RCC 7860 (cell line): ENCODE results near the gene ANKRD9.

Experiments used
- DNase-seq: peaks from one replicate; pipeline ENCODE4 v3.0.0-alpha.2; 2015; ENCODE audit warnings: low spot score
- FAIRE-seq: peaks from 2 replicates; lab custom pipeline; 2012; peaks lifted over from hg19 to GRCh38; lab: Jason Lieb, UNC

The ANKRD9 gene

GRCh38 chr14:102481371-102481770 is 28.2 kb downstream of the ANKRD9 start:
- no peak for DNase-seq
- FAIRE-seq = no peak

DNA sequence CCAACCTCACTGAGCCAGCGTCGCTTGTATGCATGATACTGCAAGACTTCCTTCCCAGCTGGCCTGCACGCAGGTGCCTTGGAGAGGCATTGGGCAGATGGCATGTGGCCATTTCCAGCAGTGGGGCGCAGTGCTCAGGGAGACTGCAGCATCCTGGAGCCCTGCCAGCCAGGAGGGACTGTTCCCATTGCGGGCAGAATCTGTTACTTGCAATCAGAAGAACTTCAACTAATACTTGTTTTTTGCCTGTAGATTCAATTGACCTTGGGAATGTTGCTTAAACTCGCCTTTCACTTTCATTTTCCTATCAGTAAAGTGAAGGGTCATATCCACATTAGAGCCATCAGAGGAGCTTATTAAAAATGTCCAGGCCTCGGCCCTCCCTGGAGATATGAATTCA is 29.8 kb downstream of the ANKRD9 start:
- FAIRE-seq (no peak), DNase-seq (no peak)

DNA sequence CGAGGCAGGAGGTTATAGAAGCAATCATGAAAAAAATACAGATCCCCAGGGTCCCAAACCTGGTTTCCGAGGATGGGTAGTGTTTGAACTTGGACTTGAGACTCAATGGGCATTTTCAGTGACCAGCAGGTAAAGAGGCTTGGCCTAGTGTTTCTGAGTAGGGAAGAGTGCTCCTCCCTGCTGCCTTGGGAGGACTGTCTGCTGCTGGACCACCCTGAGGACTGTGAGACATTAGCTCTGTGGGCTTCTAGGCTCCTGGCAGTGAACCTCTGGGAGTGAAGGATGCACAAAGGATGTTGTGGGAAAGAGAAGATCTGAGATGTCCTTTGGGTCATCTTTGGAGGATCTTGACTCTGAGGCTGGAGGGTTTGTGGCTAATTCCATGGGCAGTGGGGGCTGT is 30.5 kb downstream of the ANKRD9 start:
- FAIRE-seq (no peak), DNase-seq (no peak)

- DNase-seq (no peak), FAIRE-seq (no peak)
Measured at GRCh38 chr14:102474934-102475333, 34.6 kb downstream of the ANKRD9 start.

DNA sequence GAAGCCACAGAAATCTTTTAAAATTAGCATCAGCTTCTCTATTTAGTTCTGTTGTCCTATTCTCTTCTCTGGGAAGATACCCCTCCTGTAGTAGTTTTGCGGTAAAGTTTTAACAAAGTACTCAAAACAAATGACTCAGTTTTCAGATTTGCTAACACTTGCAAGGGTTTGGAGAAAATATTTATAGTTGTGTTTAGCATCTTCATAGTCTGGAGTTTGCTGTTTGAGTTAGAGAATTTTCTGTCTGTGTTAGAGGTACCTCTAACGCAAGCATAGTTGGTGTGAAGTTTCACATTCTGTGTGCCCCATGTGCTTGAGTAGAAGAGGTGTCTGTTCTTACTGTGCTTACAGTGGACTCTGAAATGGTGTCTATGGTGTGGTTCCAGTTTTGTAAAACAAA is 36.0 kb downstream of the ANKRD9 start:
- DNase-seq (no peak), FAIRE-seq (no peak)

DNA sequence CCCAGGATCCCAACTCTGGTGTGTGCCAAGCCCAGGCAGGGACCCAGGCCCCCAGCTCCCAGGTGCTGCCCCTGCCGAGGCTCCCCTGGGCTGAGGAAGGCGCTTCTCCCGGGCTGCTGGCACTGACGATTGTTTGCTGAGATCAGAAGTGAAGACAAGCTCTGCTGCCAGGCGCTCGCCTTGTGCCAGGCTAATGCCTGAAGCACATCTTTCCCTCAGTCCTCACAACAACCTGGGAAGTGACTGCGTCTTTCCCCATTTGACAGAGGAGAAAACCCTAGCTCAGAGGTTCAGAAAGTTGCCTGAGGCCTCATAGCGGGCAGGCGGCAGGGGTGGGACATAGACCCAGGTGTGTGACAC is 36.8 kb downstream of the ANKRD9 start:
- FAIRE-seq = no peak
- no peak for DNase-seq

GRCh38 chr14:102471921-102472790 is 37.4 kb downstream of the ANKRD9 start:
- no peak for FAIRE-seq
- no peak for DNase-seq

- no peak for FAIRE-seq
- DNase-seq = no peak
Measured at GRCh38 chr14:102469261-102469660, 40.3 kb downstream of the ANKRD9 start.

DNA sequence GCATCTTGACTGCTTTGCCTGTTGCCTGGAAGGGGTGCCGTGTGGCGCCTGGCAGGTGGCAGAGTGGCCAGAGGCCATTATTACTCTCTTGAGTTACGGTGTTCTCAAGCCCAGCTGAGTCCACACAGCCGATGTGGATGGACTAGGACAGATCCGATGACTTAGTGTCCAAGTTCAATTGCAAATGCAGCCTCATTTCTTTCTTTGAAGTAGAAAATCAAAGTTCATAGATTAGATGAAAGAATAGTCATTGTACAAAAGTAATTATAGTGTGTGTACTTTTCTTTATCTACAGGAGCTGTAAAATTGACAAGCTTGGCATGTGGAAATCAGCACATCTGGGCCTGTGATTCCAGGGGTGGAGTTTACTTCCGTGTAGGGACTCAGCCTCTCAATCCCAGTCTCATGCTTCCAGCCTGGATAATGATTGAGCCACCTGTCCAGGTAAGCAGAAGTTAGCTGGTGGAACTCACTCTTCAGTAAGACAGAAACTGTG is 44.7 kb downstream of the ANKRD9 start:
- FAIRE-seq (no peak), DNase-seq (no peak)

- FAIRE-seq (no peak), DNase-seq (no peak)
Measured at GRCh38 chr14:102464006-102464405, 45.6 kb downstream of the ANKRD9 start.

GRCh38 chr14:102462391-102462790 is 47.2 kb downstream of the ANKRD9 start:
- no peak for DNase-seq
- no peak for FAIRE-seq

GRCh38 chr14:102461490-102462338 is 47.9 kb downstream of the ANKRD9 start:
- DNase-seq (no peak), FAIRE-seq (no peak)

GRCh38 chr14:102457509-102457908 is 52.1 kb downstream of the ANKRD9 start:
- no peak for FAIRE-seq
- no peak for DNase-seq

DNA sequence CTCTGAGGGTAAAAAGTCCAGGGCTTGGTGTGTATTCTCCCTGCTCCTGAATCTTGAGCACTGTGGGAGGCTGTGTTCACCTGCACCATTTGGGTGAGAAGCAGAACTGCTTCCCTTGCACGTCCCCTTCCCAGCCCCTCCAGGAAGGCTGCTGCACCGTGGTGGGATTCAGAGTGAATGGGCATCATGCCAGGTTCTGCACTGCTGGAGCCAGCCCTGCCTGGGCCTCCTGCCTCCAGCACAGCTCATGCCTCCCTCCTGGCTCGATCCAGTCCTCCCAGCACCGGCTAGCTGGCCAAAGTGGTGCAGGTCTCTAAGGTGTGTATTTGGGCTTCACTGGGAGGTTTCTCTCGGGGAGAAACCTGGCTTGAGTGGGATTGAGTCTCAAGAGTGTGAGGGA is 54.9 kb downstream of the ANKRD9 start:
- no peak for FAIRE-seq
- no peak for DNase-seq

DNA sequence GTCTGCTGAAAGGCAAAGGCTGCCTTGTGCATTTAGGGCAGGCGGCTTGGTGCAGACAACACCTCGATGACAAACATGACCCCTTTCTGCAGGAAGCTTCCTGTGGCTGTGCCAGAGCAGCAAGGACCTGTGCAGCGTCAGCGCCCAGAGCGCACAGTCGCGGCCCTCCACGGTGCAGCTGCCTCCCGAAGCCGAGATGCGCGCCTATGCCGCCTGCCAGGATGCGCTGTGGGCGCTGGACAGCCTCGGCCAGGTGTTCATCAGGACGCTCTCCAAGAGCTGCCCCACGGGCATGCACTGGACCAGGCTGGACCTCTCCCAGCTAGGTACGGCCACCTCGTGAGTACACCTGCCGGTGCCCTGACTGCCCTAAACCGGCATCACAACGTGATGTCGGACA is 57.3 kb downstream of the ANKRD9 start:
- FAIRE-seq = no peak

More for the DNA sequence above, 57.3 kb downstream of the ANKRD9 start:
- no peak for DNase-seq
